SK-N-SH treated with all-trans-retinoic acid at 6 μM for 48 hours (cell line): Measurements from ENCODE around the gene GZMM.

ENCODE experiments used
- ATAC-seq: fragments of 200-7000 bp; cut with Tn5 transposase; 3 replicates; pipeline ENCODE4 v1.9.1; 2020; ENCODE audit warnings: mild to moderate bottlenecking, moderate library complexity
- ARNTL ChIP-seq: fragments of 450-650 bp; formaldehyde crosslinking; IDR thresholded peaks from 2 replicates; pipeline ENCODE4 v1.5.0; 2020; ENCODE audit warnings: low read depth, mild to moderate bottlenecking, moderate library complexity, borderline replicate concordance
- BACH2 ChIP-seq: fragments of 250-450 bp; sonication (Bioruptor Pico); IDR thresholded peaks from 2 replicates; pipeline ENCODE4 v1.9.0; 2021; ENCODE audit warnings: mild to moderate bottlenecking, borderline replicate concordance
- CREB5 ChIP-seq: fragments of 250-450 bp; sonication (Bioruptor Pico); IDR thresholded peaks from 2 replicates; pipeline ENCODE4 v1.5.1; 2020; ENCODE audit warnings: low read depth, mild to moderate bottlenecking, moderate library complexity
- CSDC2 ChIP-seq: fragments of 250-450 bp; sonication (Bioruptor Pico); IDR thresholded peaks from 2 replicates; pipeline ENCODE4 v1.5.0; 2020; ENCODE audit warnings: mild to moderate bottlenecking, moderate library complexity
- ESRRG ChIP-seq: fragments of 250-450 bp; sonication (Bioruptor Pico); IDR thresholded peaks from 2 replicates; pipeline ENCODE4 v1.6.1; 2021; ENCODE audit warnings: mild to moderate bottlenecking
- GLIS3 ChIP-seq: fragments of 250-450 bp; sonication (Bioruptor Pico); IDR thresholded peaks from 2 replicates; pipeline ENCODE4 v1.5.0; 2020; ENCODE audit warnings: mild to moderate bottlenecking, moderate library complexity
- PATZ1 ChIP-seq: fragments of 250-450 bp; sonication (Bioruptor Pico); IDR thresholded peaks from 2 replicates; pipeline ENCODE4 v1.8.0; 2020; ENCODE audit warnings: mild to moderate bottlenecking, moderate library complexity, borderline replicate concordance
- POU6F1 ChIP-seq: fragments of 250-450 bp; sonication (Bioruptor Pico); IDR thresholded peaks from 2 replicates; pipeline ENCODE4 v1.8.0; 2021; ENCODE audit warnings: low read depth, mild to moderate bottlenecking, moderate library complexity, borderline replicate concordance
- PPARA ChIP-seq: fragments of 250-450 bp; sonication (Bioruptor Pico); IDR thresholded peaks from 2 replicates; pipeline ENCODE4 v1.5.0; 2020; ENCODE audit warnings: mild to moderate bottlenecking, borderline replicate concordance
- RARB ChIP-seq: fragments of 250-450 bp; sonication (Bioruptor Pico); IDR thresholded peaks from 2 replicates; pipeline ENCODE4 v1.8.0; 2021; ENCODE audit warnings: mild to moderate bottlenecking, moderate library complexity
- SNAI2 ChIP-seq: fragments of 250-450 bp; sonication (Bioruptor Pico); IDR thresholded peaks from 2 replicates; pipeline ENCODE4 v1.5.0; 2020; ENCODE audit warnings: mild to moderate bottlenecking, moderate library complexity
- TCF4 ChIP-seq: fragments of 250-450 bp; sonication (Bioruptor Pico); IDR thresholded peaks from 2 replicates; pipeline ENCODE4 v1.8.0; 2021; ENCODE audit warnings: mild to moderate bottlenecking, moderate library complexity, borderline replicate concordance
- TSHZ2 ChIP-seq: fragments of 250-450 bp; sonication (Bioruptor Pico); IDR thresholded peaks from 2 replicates; pipeline ENCODE4 v1.5.0; 2020; ENCODE audit warnings: mild to moderate bottlenecking, moderate library complexity
- ZFP30 ChIP-seq: fragments of 450-650 bp; formaldehyde crosslinking; IDR thresholded peaks from 2 replicates; pipeline ENCODE4 v1.5.0; 2022; ENCODE audit warnings: mild to moderate bottlenecking, moderate library complexity
- ZNF565 ChIP-seq: fragments of 450-650 bp; formaldehyde crosslinking; conservative IDR thresholded peaks from 2 replicates; pipeline ENCODE4 v1.5.0; 2020; ENCODE audit warnings: low read depth, mild to moderate bottlenecking, moderate library complexity

GZMM gene

GRCh38 chr19:542173-542866 is 1.5 kb upstream of the GZMM start (continued):
- no peak for TF ChIP-seq BACH2 (CRISPR knock-in tag)
- TF ChIP-seq ZNF565: no peak

DNA sequence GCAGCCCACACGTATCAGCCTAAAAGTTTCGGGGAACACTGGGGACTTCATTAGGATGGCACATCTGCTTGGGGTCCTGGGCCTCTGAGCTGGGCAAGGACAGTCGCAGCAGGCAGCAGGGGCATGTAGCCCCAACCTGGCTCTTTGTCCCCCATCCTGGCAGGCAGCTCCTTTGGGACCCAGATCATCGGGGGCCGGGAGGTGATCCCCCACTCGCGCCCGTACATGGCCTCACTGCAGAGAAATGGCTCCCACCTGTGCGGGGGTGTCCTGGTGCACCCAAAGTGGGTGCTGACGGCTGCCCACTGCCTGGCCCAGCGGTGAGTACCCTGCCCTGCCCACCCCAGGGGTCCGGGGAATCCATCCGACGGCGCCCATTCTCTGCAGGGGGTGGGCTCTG is 3.3 kb downstream of the GZMM start:
- no peak for TF ChIP-seq BACH2 (CRISPR knock-in tag)
- no peak for TF ChIP-seq ARNTL (CRISPR knock-in tag)
- no peak for TF ChIP-seq TCF4
- no peak for TF ChIP-seq RARB (CRISPR knock-in tag)
- TF ChIP-seq ESRRG: no peak
- no peak for TF ChIP-seq GLIS3 (CRISPR knock-in tag)
- no peak for TF ChIP-seq ZNF565
- TF ChIP-seq CSDC2 (CRISPR knock-in tag): no peak
- no peak for TF ChIP-seq POU6F1 (CRISPR knock-in tag)
- no peak for TF ChIP-seq ZFP30 (CRISPR knock-in tag)
- no peak for TF ChIP-seq PPARA (CRISPR knock-in tag)
- no peak for ATAC-seq

DNA sequence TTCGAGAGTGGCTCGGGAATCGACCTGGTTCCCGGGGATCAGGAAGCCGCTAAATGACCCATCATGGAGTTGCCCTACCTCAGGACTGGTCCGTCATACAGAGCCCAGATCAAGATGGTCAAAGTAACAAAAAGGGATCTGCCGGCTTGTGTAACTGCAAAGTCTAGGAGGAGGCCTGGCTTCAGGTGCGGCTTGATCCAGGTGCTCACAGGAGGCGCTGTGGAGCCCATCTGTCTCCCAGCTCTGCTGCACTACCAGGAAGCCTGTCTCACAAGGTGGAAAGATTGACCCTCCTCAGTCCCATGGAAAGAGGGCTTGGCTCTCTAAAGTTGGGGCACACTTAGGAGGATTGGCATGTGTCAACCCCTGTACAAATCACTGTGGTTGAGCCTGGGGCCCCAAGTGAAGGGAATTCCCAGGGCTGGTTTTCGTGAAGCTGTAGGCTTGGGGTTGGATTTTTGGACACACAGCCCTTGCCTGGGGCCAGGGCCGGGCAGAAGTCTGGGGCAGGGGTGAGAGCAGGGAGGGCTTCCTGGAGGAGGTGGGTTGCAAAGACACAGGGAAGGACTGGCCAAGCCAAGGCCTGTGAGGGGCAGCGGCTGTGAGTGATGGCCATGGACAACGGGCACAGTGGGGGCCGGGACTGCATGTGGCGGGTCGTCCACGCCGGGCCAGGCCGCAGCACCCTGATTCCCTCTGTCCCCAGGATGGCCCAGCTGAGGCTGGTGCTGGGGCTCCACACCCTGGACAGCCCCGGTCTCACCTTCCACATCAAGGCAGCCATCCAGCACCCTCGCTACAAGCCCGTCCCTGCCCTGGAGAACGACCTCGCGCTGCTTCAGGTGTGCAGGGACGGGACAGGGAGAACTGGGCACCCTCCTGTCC is 4.2 kb downstream of the GZMM start:
- no peak for ATAC-seq
- no peak for TF ChIP-seq RARB (CRISPR knock-in tag)
- no peak for TF ChIP-seq CSDC2 (CRISPR knock-in tag)
- no peak for TF ChIP-seq PATZ1 (CRISPR knock-in tag)
- no peak for TF ChIP-seq ZNF565
- TF ChIP-seq POU6F1 (CRISPR knock-in tag): no peak
- no peak for TF ChIP-seq ZFP30 (CRISPR knock-in tag)
- no peak for TF ChIP-seq CREB5 (CRISPR knock-in tag)
- TF ChIP-seq TSHZ2 (CRISPR knock-in tag): no peak
- no peak for TF ChIP-seq SNAI2
